ENCODE measurements around the gene ZNF618.

- TF ChIP-seq CTCF (IDR thresholded peaks at IDR 0.05) = no peak
- no peak for TF ChIP-seq POLR2AphosphoS5 (IDR thresholded peaks at IDR 0.05; ENCODE audit: low read depth, low read length)
These were observed 30.5 kb downstream of the ZNF618 start for GRCh38 chr9:113906411-113907110.

All from Panc1 (cell line).